HepG2 (cell line): ENCODE results near the gene SNRNP200. TPM values are rescaled to one million over a fixed set of nuclear protein-coding genes. Genes with fewer than 3 reads are reported as not detected.
A peak's percentile ranks its signal among the peaks of the same experiment; 100 is the strongest.

Experiments
- ADNP ChIP-seq: sonication (generic); formaldehyde crosslinking; IDR thresholded peaks from 2 replicates; pipeline ENCODE4 v1.4.0; 2020; ENCODE audit warnings: missing genetic modification reagents
- CHCHD3 ChIP-seq: sonication (generic); formaldehyde crosslinking; IDR thresholded peaks from 2 replicates; pipeline ENCODE4 v1.8.0; 2022; ENCODE audit warnings: mild to moderate bottlenecking, missing genetic modification reagents, moderate library complexity
- DMAP1 ChIP-seq: IDR thresholded peaks from 2 replicates; pipeline ENCODE4 v1.6.1; 2016
- DR1 ChIP-seq: sonication (generic); formaldehyde crosslinking; IDR thresholded peaks from 2 replicates; pipeline ENCODE4 v1.8.0; 2021; ENCODE audit warnings: mild to moderate bottlenecking, missing genetic modification reagents, inconsistent platforms
- ELF1 ChIP-seq: sonication (generic); formaldehyde crosslinking; IDR thresholded peaks from 2 replicates; pipeline ENCODE4 v1.4.0; 2020; ENCODE audit warnings: missing genetic modification reagents
- HHEX ChIP-seq: IDR thresholded peaks from 2 replicates; pipeline ENCODE4 v1.6.1; 2016; ENCODE audit warnings: control low read depth
- KIAA2018 ChIP-seq: sonication (generic); formaldehyde crosslinking; IDR thresholded peaks from 2 replicates; pipeline ENCODE4 v1.5.0; 2020; ENCODE audit warnings: mild to moderate bottlenecking, missing genetic modification reagents, borderline replicate concordance
- MATR3 ChIP-seq: sonication (generic); formaldehyde crosslinking; IDR thresholded peaks from 2 replicates; pipeline ENCODE4 v1.4.0; 2020; ENCODE audit warnings: missing genetic modification reagents
- MTA1 ChIP-seq: sonication (generic); formaldehyde crosslinking; IDR thresholded peaks from 2 replicates; pipeline ENCODE4 v1.4.0; 2020; ENCODE audit warnings: missing genetic modification reagents, mild to moderate bottlenecking, borderline replicate concordance
- RFX3 ChIP-seq: IDR thresholded peaks from 2 replicates; pipeline ENCODE4 v1.6.1; 2016; ENCODE audit warnings: missing biosample characterization, missing genetic modification reagents
- RNF2 ChIP-seq: fragments of 450-650 bp; conservative IDR thresholded peaks from 2 replicates; pipeline ENCODE4 v1.6.1; 2016; ENCODE audit warnings: low read depth
- ZBTB26 ChIP-seq: IDR thresholded peaks from 2 replicates; pipeline ENCODE4 v1.6.1; 2016; ENCODE audit warnings: missing compliant biosample characterization, missing genetic modification reagents, borderline replicate concordance
- ZNF333 ChIP-seq: sonication (generic); formaldehyde crosslinking; IDR thresholded peaks from 2 replicates; pipeline ENCODE4 v1.4.0; 2020; ENCODE audit warnings: mild to moderate bottlenecking, missing genetic modification reagents, borderline replicate concordance
- ZNF704 ChIP-seq: sonication (generic); formaldehyde crosslinking; IDR thresholded peaks from 2 replicates; pipeline ENCODE4 v1.8.1; 2023; ENCODE audit warnings: mild to moderate bottlenecking, inconsistent platforms, moderate library complexity, missing genetic modification reagents, borderline replicate concordance
- ZNF766 ChIP-seq: sonication (generic); formaldehyde crosslinking; IDR thresholded peaks from 2 replicates; pipeline ENCODE4 v1.5.0; 2020; ENCODE audit warnings: missing genetic modification reagents, borderline replicate concordance
- polyA plus RNA-seq, 8 experiments: library from polyadenylated mRNA; depleted of rRNA in 3 of 8; stranded (reverse) in 7 of 8; unstranded in 1 of 8; fragments of >200 nt; fragmentation: Illumina TruSeq in 4 of 8; extraction: Trizol in 4 of 8; gene quantifications; 2 replicates each; pipeline versions ENCODE4 v1.2.1 to v1.2.3, GENCODE V29; 2011 to 2016; ENCODE audit warnings: low read depth in 4 of 8, missing spikeins in 1 of 8, mixed read lengths in 1 of 8; ENCODE audit not compliant: insufficient read depth in 1 of 8
- total RNA-seq, 5 experiments: library from RNA; depleted of rRNA; stranded (reverse); fragments of >200 nt; fragmentation: Illumina TruSeq; extraction: Trizol; gene quantifications; 2 replicates each; pipeline ENCODE4 v1.2.3, GENCODE V29; 2016; ENCODE audit warnings: low read depth in 1 of 5
- TF ChIP-seq, protein P1 (sequence below): sonication (generic); formaldehyde crosslinking; conservative IDR thresholded peaks from 2 replicates; pipeline ENCODE4 v1.4.0; 2020; ENCODE audit warnings: missing genetic modification reagents
- TF ChIP-seq, protein P2 (sequence below): IDR thresholded peaks from 2 replicates; pipeline ENCODE4 v1.6.1; 2016; ENCODE audit warnings: control low read depth

Gene SNRNP200
- total and polyA plus RNA-seq, 2 of the 13 experiments (the other 11 are each of a cell fraction or from before 2014, with no cell fraction given): 99.0 to 232 TPM

GRCh38 chr2:96320728-96321622 is 15.6 kb upstream of the SNRNP200 start (continued):
- no peak for TF ChIP-seq KIAA2018
- peak; percentile 18; the same call in 1 of the 2 replicates for TF ChIP-seq MTA1
- no peak for TF ChIP-seq DR1 (CRISPR knock-in tag)
- no peak for TF ChIP-seq MATR3
- no peak for TF ChIP-seq RFX3 (CRISPR knock-in tag)
- TF ChIP-seq, protein P1, sequence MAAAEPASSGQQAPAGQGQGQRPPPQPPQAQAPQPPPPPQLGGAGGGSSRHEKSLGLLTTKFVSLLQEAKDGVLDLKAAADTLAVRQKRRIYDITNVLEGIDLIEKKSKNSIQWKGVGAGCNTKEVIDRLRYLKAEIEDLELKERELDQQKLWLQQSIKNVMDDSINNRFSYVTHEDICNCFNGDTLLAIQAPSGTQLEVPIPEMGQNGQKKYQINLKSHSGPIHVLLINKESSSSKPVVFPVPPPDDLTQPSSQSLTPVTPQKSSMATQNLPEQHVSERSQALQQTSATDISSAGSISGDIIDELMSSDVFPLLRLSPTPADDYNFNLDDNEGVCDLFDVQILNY (CRISPR knock-in tag): no peak
- TF ChIP-seq ZNF766 (CRISPR knock-in tag): no peak
- TF ChIP-seq, protein P2, sequence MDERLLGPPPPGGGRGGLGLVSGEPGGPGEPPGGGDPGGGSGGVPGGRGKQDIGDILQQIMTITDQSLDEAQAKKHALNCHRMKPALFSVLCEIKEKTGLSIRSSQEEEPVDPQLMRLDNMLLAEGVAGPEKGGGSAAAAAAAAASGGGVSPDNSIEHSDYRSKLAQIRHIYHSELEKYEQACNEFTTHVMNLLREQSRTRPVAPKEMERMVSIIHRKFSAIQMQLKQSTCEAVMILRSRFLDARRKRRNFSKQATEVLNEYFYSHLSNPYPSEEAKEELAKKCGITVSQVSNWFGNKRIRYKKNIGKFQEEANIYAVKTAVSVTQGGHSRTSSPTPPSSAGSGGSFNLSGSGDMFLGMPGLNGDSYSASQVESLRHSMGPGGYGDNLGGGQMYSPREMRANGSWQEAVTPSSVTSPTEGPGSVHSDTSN: no peak
- TF ChIP-seq HHEX (CRISPR knock-in tag): no peak
- no peak for TF ChIP-seq ZNF704
- no peak; the same call in 1 of the 2 replicates for TF ChIP-seq DMAP1 (CRISPR knock-in tag)
- TF ChIP-seq ADNP (CRISPR knock-in tag): no peak
- TF ChIP-seq ZNF333: no peak
- no peak for TF ChIP-seq ZBTB26
- no peak for TF ChIP-seq RNF2
- no peak for TF ChIP-seq CHCHD3 (CRISPR knock-in tag)
- TF ChIP-seq ELF1 (CRISPR knock-in tag): no peak
